GM12878 (cell line): ENCODE results near the gene CREB5. TPM values are rescaled to one million over a fixed set of nuclear protein-coding genes. Genes with fewer than 3 reads are reported as not detected.

Experiments used
- ATAC-seq: fragments of 200-7000 bp; cut with Tn5 transposase; 3 replicates; pipeline ENCODE4 v1.9.1; 2020; ENCODE audit warnings: mild to moderate bottlenecking, moderate library complexity
- BruUV-seq: library from RNA; stranded (reverse); fragments of 400-500 nt; replicated peaks from 2 replicates; lab custom pipeline; 2021; lab: Mats Ljungman, UMichigan
- CTCF ChIA-PET: fragments of 300-600 bp; sonication (Branson Sonifier 250); formaldehyde crosslinking; extraction: SDS; loops from one replicate; lab custom pipeline; 2021; ENCODE audit warnings: inconsistent platforms; lab: Yijun Ruan, JAX
- POLR2A ChIA-PET: fragments of 350-600 bp; formaldehyde crosslinking; extraction: SDS; loops from one replicate; lab custom pipeline; 2021; ENCODE audit warnings: inconsistent platforms; lab: Charles Lee
- RAD21 ChIA-PET: fragments of 300-600 bp; sonication (Branson Sonifier 250); formaldehyde crosslinking; loops from one replicate; lab custom pipeline; 2023; ENCODE audit warnings: antibody characterized with exemption; ENCODE audit not compliant: unreplicated experiment; lab: Charles Lee
- SMC1A ChIA-PET: fragments of 300-600 bp; sonication (Branson Sonifier 250); formaldehyde crosslinking; loops from one replicate; lab custom pipeline; 2023; ENCODE audit not compliant: unreplicated experiment, uncharacterized antibody; lab: Charles Lee
- DNase-seq: peaks from one replicate; pipeline ENCODE4 v3.0.0-alpha.2; 2011; ENCODE audit warnings: low read depth, low spot score
- FAIRE-seq: peaks from 3 replicates; lab custom pipeline; 2011; peaks lifted over from hg19 to GRCh38; lab: Jason Lieb, UNC
- H2AFZ ChIP-seq: 2 replicates; pipeline ENCODE4 v1.6.0; 2011; ENCODE audit warnings: low read depth, low read length, control low read depth; ENCODE audit not compliant: control insufficient read depth
- H3K27ac ChIP-seq: 2 replicates; pipeline ENCODE4 v1.5.1; 2011; ENCODE audit warnings: control low read depth; ENCODE audit not compliant: control insufficient read depth, insufficient read depth
- H3K27me3 ChIP-seq, 2 experiments: replicated peaks in 1 of 2; 2 replicates each; pipeline versions ENCODE4 v1.6.0 to v1.6.1; 2011; ENCODE audit warnings: low read length in 1 of 2; ENCODE audit not compliant: control insufficient read depth in 2 of 2, insufficient read depth in 2 of 2
- H3K36me3 ChIP-seq, 2 experiments: 2 replicates each; pipeline ENCODE4 v1.5.1; 2011; ENCODE audit warnings: low read length in 1 of 2; ENCODE audit not compliant: control insufficient read depth in 2 of 2, insufficient read depth in 2 of 2
- H3K4me1 ChIP-seq: 2 replicates; pipeline ENCODE4 v1.6.1; 2011; ENCODE audit warnings: mild to moderate bottlenecking, low read length, moderate library complexity, mixed read lengths; ENCODE audit not compliant: control insufficient read depth, insufficient read depth
- H3K4me2 ChIP-seq: 2 replicates; pipeline ENCODE4 v1.6.0; 2011; ENCODE audit warnings: control low read depth; ENCODE audit not compliant: control insufficient read depth, insufficient read depth
- H3K4me3 ChIP-seq: fragments of 200-600 bp; sonication (generic); 2 replicates; pipeline ENCODE4 v1.5.1; 2016
- H3K79me2 ChIP-seq: 2 replicates; pipeline ENCODE4 v1.6.0; 2011; ENCODE audit warnings: low read length; ENCODE audit not compliant: control insufficient read depth, insufficient read depth
- H3K9ac ChIP-seq: 2 replicates; pipeline ENCODE4 v1.8.0; 2011; ENCODE audit warnings: low read length, control low read depth, mixed read lengths; ENCODE audit not compliant: control insufficient read depth, insufficient read depth
- H3K9me3 ChIP-seq: replicated peaks from 3 replicates; pipeline ENCODE4 v1.5.1; 2011; ENCODE audit warnings: mild to moderate bottlenecking, low read length; ENCODE audit not compliant: control insufficient read depth, insufficient read depth
- H4K20me1 ChIP-seq: 2 replicates; pipeline ENCODE4 v1.6.0; 2011; ENCODE audit not compliant: control insufficient read depth, insufficient read depth
- POLR2A ChIP-seq: IDR thresholded peaks from 2 replicates; pipeline ENCODE4 v1.6.1; 2011; ENCODE audit warnings: low read depth, mild to moderate bottlenecking, low read length
- ZBTB40 ChIP-seq: fragments of 450-650 bp; IDR thresholded peaks from 2 replicates; pipeline ENCODE4 v1.6.1; 2016; ENCODE audit warnings: mild to moderate bottlenecking, moderate library complexity, borderline replicate concordance
- WGBS: methylation state at CpG from one replicate; pipeline ENCODE4 v1.1.6; 2016; ENCODE audit warnings: low lambda C conversion rate; ENCODE audit not compliant: insufficient replicate concordance, insufficient coverage; ENCODE audit errors: missing lambda C conversion rate; 5-methylcytosine and 5-hydroxymethylcytosine counted together
- in situ Hi-C: fragments of 300-500 bp; cut with MboI; formaldehyde crosslinking; loops from 9 replicates; pipeline ENCODE4 v1.14.3; 2018; ENCODE audit warnings: mixed read lengths
- intact Hi-C: fragments of 100-400 bp; cut with micrococcal nuclease; formaldehyde crosslinking; loops from one replicate; pipeline ENCODE4 v1.14.2; 2022; ENCODE audit not compliant: unreplicated experiment
- polyA plus RNA-seq, 11 experiments: library from polyadenylated mRNA; depleted of rRNA in 4 of 11; unstranded in 6 of 11; stranded (reverse) in 5 of 11; fragments of >200 nt; fragmentation: Nextera tagmentation in 4 of 11; fragmentation: Illumina TruSeq in 1 of 11; extraction: Ambion mirVana in 4 of 11; extraction: Trizol in 1 of 11; gene quantifications; 1 replicate in 1 of 11; 2 replicates in 10 of 11; pipeline versions ENCODE4 v1.2.1 to v1.2.3, GENCODE V29; 2011 to 2016; ENCODE audit warnings: inconsistent platforms in 2 of 11, missing spikeins in 2 of 11, low read depth in 1 of 11
- total RNA-seq, 4 experiments: library from RNA; depleted of rRNA in 3 of 4; stranded (reverse); fragments of >200 nt in 3 of 4; fragmentation: Illumina TruSeq in 1 of 4; extraction: Trizol in 1 of 4; gene quantifications; 2 replicates each; pipeline versions ENCODE4 v1.2.1 to v1.2.3, GENCODE V29; 2013 to 2021

Gene CREB5
- total and polyA plus RNA-seq, 10 of the 15 experiments (the other 5 are each of a cell fraction or from before 2014, with no cell fraction given) = 12.9 to 74.1 (median 53.0) TPM

- ChIA-PET CTCF (interaction anchor here (0.9 to 1.6 kb wide), 2 partner anchors 12 to 21 kb away, joined by 3 to 4 read pairs; no protein-coding TSS in a partner anchor), POLR2A (no interaction called here), SMC1A (interaction anchor here (1.0 to 2.5 kb wide), 8 partner anchors 8 to 353 kb away, joined by 3 to 8 read pairs (median 4); no protein-coding TSS in a partner anchor), RAD21 (no interaction called here)
- Histone ChIP-seq H3K4me3 (no peak overlapping the region), H3K27me3 (no peaks in the 10 kb centered on the region), H2AFZ (no peak overlapping the region), H3K79me2 (no peaks in the 10 kb centered on the region), H4K20me1 (no peaks in the 10 kb centered on the region), H3K4me2 (no peak overlapping the region), H3K9me3 (no peaks in the 10 kb centered on the region), H3K9ac (no peak overlapping the region), H3K4me1 (no peaks in the 10 kb centered on the region), H3K36me3 (peaks cover 0 to 2% of the 10 kb centered on the region in 2 experiments; a peak in 2 of 4 replicates), H3K27ac (no peak overlapping the region)
- ATAC-seq (no peak), DNase-seq (no peak), FAIRE-seq (no peak)
- WGBS = 30% methylated on average over 1 of the region's 1 CpG
- TF ChIP-seq POLR2A (no peak), ZBTB40 (peak; percentile 76)
- no TSS peak for BruUV-seq
- intact Hi-C loops = no loop called here
- in situ Hi-C loops = no loop called here
These were observed 236.9 kb downstream of the CREB5 start for GRCh38 chr7:28649189-28649588.
